HG03066 (cell line): ENCODE data around the gene DPM2.
A peak's percentile ranks its signal among the peaks of the same experiment; 100 is the strongest.

ENCODE experiments used
- ATAC-seq: cut with Tn5 transposase; IDR thresholded peaks from one replicate; pipeline ENCODE4 v1.9.1; 2021; ENCODE audit warnings: low read depth; ENCODE audit not compliant: unreplicated experiment

The DPM2 gene

DNA sequence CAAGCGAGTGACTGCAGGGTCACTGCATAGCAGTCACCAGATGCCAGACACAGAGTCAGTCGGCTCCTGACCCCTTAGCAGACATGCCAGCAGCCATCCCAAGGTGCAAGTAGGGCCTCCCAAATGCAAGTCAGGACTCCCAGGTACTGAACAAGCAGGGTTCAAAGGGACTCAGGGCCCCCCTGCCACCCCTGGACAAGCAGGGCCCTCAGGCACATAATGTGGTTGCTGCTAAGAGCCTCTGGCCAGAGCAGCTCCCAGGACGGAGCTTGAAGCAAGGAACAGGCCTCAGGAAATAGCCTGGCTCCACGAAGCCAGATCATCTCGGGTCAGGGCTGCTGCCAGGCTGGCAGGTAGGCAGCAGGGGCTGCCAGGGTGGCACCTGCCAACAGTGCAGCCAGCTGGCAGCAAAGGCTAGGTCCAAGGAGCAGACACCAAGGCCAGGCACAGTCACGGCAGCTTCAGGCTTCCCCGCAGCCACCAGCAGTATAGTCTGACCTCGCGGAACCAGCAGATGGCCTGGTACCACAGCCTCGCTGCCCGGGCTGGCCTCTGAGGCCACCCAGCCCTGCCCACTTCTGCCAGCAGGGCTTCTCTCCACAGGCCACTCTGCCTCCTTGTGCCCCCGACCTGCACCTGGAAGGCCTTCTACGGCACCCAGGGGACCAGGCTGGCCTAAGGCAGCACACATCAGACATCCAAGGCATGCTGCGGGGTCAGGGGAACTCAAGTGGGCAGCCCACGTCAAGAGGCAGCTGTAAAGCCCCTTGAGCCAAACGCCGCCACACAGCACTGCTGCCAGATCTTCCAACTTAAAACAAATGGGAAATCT is 35.7 kb upstream of the DPM2 start:
- ATAC-seq = no peak

DNA sequence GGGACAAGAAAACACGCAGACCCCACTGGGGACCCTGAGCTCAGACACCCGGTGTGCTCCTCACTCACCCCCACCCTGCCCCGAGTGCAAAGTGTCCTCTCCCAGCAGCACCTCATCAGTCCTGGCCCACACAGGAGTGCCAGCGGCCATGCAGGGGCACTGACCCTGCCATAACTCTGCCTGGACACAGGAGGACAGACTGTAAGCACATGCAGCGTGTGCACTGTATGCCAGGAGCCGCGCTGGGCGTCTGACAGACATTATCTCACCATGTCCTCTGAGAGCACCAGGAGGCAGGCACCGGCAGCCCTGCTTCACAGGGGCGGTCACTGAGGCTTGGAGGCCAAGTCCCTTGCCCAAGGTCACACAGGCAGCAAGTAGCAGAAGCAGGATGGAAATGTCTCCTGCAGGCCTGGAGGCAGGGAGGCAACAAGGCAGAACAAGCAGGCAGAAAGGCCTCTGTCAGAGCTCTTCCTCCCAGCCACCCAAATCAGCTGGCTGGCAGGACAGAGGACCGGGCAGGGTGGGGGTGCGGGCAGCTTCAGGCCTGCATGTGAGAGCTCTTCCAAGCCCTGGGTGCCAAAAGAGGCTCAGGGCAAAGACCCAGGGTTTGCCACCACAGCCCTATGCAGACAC is 34.7 kb upstream of the DPM2 start:
- ATAC-seq = no peak

DNA sequence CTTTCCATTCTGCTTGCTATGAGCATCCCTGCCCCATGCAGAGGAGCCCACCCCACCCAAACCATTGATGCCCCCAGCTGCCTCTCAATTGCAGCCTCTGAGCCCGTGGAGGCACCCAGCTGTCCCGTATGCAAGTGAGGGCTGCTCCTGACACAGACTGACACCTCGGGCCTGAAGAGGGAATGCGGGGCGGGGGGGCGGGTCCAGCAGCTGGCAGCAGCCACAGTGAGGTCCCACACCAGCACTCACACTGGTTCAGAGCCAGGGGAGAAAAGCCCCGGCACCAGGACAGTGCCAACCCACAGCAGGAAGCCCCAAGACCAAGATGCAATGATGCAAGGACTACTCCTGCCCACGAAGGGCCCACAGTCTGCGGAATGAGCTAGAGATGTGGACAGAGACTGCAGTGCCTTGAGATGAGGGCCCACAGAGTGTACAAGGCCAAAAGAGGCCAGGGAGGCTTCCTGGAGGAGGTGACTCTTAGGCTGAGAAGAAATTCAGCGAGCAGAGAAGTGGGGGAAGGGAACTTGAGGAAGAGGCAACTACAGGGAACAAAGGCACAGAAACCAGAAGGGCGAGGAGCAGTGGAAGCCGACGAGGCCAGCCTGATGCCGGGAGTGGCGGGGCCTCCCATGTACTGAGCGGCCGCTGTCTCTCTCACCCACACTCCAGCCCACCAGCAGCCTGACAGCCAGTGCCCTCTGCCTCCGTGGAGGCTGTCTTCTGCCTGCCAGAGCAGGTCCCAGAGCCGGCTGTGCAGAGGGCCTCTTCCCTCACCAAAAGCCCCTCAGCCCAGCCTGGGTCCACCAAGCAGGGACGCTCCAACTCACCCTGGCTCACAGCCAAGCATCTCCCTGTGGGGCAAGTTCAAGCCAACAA is 33.9 kb upstream of the DPM2 start:
- ATAC-seq = no peak

GRCh38 chr9:127970401-127971313 is 33.0 kb upstream of the DPM2 start:
- peak; percentile 82 for ATAC-seq

- ATAC-seq = no peak
Measured at GRCh38 chr9:127968700-127969383, 31.2 kb upstream of the DPM2 start.

DNA sequence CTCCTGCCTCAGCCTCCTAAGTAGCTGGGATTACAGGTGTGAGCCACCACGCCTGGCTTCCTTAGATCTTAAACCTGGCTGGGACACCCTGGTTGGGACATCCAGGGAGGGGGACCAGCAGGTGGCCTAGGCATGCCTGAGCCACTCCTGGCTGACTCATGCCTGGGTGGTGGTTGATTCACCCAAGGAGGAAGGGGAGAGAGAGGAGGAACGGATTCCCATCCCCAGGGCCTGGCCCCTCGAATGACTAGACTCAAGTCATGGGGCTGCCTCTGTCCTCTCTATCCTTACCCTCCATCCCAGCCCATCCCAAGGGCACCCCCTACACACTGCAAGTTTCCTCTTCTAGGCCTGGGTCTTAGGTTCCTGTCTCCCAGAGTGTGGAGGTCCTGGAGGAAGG is 30.4 kb upstream of the DPM2 start:
- ATAC-seq = no peak

- ATAC-seq = no peak
Measured at GRCh38 chr9:127967151-127967809, 29.6 kb upstream of the DPM2 start.

DNA sequence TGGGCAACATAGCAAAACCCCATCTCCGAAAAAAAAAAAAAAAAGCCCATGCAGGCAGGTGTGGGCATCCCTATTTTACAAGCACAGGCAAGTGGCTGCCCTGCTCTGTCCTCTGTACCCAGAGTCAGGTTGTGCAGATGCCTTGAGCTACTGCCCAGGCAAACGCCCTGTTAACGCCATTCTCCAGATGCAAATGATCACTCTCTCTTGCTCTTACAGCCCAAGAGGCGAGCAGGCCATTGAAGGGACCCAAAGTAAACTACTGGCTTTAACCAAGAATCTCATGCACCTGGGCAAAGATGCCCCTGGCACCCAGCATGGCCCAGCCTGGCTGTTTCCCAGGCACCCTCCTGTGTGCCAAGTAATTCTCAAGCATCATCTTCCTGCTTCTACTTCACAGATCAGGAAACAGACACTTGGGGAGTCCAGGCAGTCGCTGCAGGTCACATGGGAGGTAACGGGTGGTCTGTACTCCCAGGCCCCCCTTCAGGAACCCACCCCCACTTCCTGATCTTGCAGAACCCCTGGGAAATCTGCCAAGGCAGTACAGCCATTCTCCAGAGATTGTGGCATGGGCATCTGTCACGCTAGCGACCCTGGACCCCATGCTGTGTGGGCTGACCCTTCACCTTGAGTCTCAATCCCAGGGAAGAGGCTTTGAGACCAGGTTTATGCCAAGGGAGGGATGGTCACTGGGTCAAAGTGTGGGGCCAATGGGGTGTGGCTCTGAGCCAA is 28.9 kb upstream of the DPM2 start:
- no peak for ATAC-seq

DNA sequence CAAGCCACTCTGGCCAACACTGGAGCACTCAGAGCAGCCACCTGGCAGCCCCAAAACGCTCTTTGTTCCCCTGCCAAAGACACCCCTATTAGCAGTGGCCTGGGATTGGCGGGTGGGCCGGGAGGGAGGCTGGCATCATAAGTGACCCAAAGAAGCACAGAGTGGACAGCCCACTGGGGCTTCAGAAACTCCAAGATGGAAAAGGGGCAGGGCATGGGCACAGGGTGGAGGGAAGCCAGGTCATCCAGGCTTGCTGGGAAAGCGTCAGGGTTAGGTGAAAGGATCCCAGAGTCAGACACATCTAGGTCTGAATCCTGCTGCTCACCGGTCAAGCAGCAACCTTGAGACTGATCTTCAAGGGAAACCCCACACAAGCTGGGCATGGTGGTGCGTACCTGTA is 28.3 kb upstream of the DPM2 start:
- ATAC-seq = no peak

- no peak for ATAC-seq
Measured at GRCh38 chr9:127963359-127964064, 25.9 kb upstream of the DPM2 start.

GRCh38 chr9:127963041-127963358 is 25.3 kb upstream of the DPM2 start:
- no peak for ATAC-seq

GRCh38 chr9:127962278-127962677 is 24.6 kb upstream of the DPM2 start:
- ATAC-seq = no peak

DNA sequence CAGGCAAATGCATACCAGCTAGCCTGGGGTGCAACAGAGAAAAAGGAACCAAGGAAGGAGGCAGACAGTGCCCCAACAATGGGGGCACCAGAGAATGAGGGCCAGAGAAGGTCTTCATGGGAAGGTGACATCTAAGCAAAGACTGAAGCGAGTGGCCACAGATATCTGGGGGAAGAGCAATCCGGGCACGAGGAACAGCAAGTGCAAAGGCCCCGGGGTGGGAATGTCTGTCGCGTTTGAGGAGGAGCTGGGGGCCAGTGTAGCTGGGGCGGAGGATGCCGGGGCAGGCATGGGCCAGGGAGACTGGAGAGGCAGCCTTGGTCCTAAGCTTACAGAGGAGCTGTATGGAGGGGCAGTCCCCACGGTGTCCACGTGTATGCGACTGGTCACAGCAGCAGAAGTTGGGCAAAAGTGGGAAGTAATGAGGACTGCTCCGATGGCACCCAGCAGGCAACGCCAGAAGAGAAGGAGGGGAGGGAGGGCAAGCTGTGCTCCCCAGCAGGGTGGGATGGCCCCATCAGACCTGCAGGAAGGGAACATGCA is 24.0 kb upstream of the DPM2 start:
- ATAC-seq = no peak

DNA sequence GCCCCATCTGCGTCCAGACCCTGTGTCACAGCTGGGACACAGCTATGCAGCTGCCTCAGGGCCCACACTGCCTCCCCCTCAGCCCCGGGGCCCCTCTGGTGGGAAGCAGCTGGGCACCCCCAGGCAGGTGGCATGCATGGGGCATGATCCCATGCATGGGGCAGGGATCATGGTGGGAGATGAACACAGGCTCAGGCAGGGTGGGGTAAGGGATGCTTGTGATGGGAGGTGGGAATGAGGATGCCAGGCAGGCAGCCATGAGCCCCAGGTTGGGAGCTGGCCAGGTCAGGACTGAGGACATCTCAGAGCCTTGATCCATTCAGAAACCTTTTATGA is 23.5 kb upstream of the DPM2 start:
- no peak for ATAC-seq

DNA sequence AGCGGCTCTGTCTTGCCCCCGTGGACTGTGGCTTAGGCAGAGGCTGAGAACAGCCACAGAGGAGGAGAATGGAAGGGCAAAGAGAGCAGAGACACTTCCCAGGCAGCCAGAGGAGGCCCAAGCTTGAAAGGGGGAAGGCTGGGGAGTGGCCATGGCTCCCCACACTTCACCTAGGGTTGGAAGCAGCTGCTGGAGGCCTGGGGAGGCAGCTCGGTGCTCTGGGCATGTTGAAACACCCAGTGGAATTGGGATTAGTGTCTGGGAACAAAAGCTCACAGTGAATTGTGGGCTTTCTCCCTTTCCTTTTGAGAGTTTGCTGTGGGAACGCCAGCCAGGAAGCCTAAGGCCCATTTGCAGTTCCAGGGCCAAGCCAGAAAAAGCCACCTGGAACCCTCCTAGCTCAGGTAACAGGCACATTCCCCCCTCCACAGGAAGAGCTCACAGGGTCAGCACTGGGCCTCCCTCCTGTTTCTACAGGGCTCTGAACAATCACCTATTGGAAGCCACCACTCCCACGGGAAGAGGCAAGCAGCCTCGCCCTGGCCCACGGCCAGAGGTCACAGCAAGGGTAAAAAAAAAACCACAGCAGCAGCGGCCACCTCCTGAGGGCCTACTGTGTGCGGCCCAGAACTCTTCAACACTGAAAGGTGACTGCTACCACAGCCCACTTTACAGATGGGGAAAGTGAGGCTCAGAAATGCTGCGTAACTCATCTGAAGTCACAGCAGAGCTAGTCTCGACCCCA is 22.9 kb upstream of the DPM2 start:
- no peak for ATAC-seq

DNA sequence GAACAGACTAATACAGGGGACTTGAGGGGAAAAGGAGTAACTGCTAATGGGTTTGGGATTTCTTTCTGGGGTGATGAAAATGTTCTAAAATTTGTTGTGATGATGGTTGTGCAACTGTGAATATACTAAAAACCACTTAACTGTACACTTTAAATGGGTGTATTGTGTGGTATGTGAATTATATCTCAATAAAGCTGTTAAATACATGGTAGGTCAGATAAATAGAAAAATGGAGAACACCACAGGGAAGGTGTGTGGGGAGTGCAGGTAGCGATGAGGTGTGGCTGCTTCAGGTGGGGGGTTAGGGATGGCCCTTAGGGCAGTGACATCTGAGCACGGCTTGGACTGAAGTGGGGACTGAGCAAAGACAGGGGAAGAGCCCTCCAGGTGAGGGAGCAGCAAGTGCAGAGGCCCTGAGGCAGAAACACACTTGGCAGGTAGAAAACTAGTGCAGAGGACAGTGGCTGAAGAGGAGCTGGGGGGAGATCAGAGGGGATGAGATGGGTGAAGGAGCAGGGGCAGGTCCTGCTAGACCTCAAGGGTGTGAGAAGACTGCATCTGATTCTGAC is 22.3 kb upstream of the DPM2 start:
- ATAC-seq = no peak

DNA sequence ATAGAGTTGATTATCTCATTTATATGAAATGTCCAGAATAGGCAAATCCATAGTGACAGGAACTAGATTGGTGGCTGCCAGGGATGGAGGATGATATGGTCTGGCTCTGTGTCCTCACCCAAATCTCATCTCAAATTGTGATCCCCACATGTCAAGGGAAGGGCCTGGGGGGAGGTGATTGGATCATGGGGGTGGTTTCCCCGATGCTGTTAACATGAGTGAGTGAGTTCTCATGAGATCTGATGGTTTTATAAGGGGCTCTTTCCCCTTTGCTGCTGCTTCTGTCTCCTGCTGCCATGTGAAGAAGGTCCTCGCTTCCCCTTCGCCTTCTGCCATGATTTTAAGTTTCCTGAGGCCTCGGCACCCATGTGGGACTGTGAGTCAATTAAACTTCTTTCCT is 21.7 kb upstream of the DPM2 start:
- ATAC-seq = no peak
